ENCODE measurements around the gene GLP2R. TPM values are rescaled to one million over a fixed set of nuclear protein-coding genes. Genes with fewer than 3 reads are reported as not detected.

GLP2R gene
- total and polyA plus RNA-seq, 2 of the 13 experiments (the other 11 are each of a cell fraction or from before 2014, with no cell fraction given) = 0.65 to 1.4 TPM

DNA sequence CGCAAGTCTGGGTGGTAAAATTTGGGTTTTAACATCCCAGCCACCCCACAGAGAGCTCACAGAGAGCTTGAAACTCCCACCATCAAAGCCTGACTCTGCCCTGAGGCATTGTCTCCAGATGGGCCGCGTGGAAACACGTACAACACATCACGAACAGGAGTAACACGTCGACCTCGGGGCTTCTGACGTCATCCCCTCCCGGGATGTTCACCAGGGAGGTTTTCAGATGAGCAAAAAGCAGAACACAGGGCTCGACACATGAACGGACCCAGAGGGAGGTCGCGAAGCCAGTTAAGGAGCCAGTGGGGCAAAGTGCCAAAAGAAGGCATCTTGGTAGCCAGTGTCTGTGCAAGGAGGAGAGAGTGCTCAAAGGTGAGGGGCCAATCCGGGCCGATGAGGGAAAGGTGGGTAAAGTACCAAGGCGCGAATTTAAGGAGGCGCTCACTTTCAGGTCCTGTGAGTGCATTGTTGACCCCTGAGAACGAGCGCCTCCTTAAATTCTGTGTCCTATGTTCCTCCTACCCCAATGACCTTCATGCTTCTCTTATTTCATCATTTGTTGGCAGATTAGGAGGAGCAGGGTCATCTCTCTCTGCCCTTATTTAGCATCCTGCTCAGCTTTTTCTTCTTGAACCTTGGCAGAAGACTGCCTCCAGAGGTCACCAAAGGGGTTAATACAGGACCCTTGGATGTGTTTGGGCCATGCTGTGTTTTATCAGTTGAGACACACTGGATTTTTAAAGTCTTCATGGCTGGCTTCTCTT lies 73.7 kb downstream of the GLP2R start:
- H2AFZ ChIP-seq (ENCODE audit: low read length) = no peak overlapping the region
- ChIA-PET POLR2A (no interaction called here), CTCF (ENCODE audit: low intra/inter-chr PET ratio, low total read pairs) (no interaction called here)
- no TSS peak for BruUV-seq (replicated peaks)
- DNase-seq (ENCODE audit: low spot score) = no peak
- TF ChIP-seq, protein P1, sequence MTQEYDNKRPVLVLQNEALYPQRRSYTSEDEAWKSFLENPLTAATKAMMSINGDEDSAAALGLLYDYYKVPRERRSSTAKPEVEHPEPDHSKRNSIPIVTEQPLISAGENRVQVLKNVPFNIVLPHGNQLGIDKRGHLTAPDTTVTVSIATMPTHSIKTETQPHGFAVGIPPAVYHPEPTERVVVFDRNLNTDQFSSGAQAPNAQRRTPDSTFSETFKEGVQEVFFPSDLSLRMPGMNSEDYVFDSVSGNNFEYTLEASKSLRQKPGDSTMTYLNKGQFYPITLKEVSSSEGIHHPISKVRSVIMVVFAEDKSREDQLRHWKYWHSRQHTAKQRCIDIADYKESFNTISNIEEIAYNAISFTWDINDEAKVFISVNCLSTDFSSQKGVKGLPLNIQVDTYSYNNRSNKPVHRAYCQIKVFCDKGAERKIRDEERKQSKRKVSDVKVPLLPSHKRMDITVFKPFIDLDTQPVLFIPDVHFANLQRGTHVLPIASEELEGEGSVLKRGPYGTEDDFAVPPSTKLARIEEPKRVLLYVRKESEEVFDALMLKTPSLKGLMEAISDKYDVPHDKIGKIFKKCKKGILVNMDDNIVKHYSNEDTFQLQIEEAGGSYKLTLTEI (CRISPR knock-in tag; conservative IDR thresholded peaks at IDR 0.05) = no peak
- peak; percentile 86 for TF ChIP-seq ATF7 (IDR thresholded peaks at IDR 0.05)
- TF ChIP-seq ATF7 (CRISPR knock-in tag; IDR thresholded peaks at IDR 0.05) = no peak
- TF ChIP-seq CREB1 (IDR thresholded peaks at IDR 0.05) = peak; percentile 93
- no peak for TF ChIP-seq CREB1 (CRISPR knock-in tag; IDR thresholded peaks at IDR 0.05)
- no peak for TF ChIP-seq SP2 (CRISPR knock-in tag; IDR thresholded peaks at IDR 0.05)
- H3K9me3 ChIP-seq (ENCODE audit: low read length) = no peaks in the 10 kb centered on the region
- no peak overlapping the region for H3K4me3 ChIP-seq (replicated peaks in 1 of 3; ENCODE audit: insufficient read depth in 1 of 3, low read depth in 2 of 3, low read length in 3 of 3)
- in situ Hi-C loops (cut with HindIII; ENCODE audit: extremely low pct_ligation_motif_present, low pct_unique_long_range_greater_than_20kb) = no loop called here
- H3K9ac ChIP-seq (ENCODE audit: insufficient read depth, low read depth, low read length) = no peak overlapping the region
- no peak overlapping the region for H3K4me2 ChIP-seq (ENCODE audit: low read depth, low read length)
- H4K20me1 ChIP-seq (ENCODE audit: insufficient read depth, low read length) = no peaks in the 10 kb centered on the region
- H3K4me1 ChIP-seq (ENCODE audit: insufficient read depth, low read length) = no peaks in the 10 kb centered on the region
- no peak overlapping the region for H3K27ac ChIP-seq (ENCODE audit: extremely low read length, insufficient read depth, low read length)
- no peak for ATAC-seq
- FAIRE-seq = no peak
- WGBS (ENCODE audit: low lambda C conversion rate) = 27% methylated on average over 21 of the region's 21 CpGs
- H3K27me3 ChIP-seq (ENCODE audit: control insufficient read depth in 1 of 2, insufficient read depth in 2 of 2, low read length in 2 of 2) = peaks cover 0 to 16% of the 10 kb centered on the region in 2 experiments; a peak in 3 of 5 replicates
- intact Hi-C loops (cut with micrococcal nuclease; ENCODE audit: unreplicated experiment) = no loop called here
- no peaks in the 10 kb centered on the region for H3K79me2 ChIP-seq (ENCODE audit: insufficient read depth, low read length)
- H3K36me3 ChIP-seq (replicated peaks in 1 of 2; ENCODE audit: control insufficient read depth in 1 of 2, insufficient read depth in 2 of 2, low read length in 2 of 2) = no peaks in the 10 kb centered on the region

DNA sequence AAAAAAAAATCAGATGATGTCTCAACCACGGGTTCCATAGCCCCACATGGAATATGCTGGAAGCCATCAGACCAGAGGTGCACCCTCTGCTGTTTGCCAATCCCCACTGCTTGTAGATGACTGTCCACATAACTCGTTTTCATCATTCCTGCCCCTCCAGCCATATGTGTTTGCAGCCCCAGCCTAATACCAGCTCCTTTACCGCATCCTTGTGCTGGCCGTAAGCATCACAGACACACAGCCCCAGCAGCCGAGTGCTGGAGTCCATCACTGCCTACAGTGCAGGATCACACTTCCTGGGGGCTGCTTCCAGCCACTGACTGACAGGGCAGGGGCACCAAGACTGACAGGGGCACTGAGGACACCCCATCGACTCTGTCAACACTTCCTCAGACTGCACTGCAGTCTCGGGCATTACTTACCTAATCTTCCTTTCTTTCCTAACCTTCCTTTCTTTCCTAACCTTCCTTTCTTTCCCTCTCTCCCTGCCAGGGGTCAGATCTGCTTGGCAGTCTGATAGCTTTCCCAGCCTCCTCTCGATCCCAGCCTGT lies 74.4 kb downstream of the GLP2R start:
- no peaks in the 10 kb centered on the region for H3K4me1 ChIP-seq (ENCODE audit: insufficient read depth, low read length)
- H3K4me2 ChIP-seq (ENCODE audit: low read depth, low read length) = no peak overlapping the region
- no peak overlapping the region for H3K27ac ChIP-seq (ENCODE audit: extremely low read length, insufficient read depth, low read length)
- H4K20me1 ChIP-seq (ENCODE audit: insufficient read depth, low read length) = no peaks in the 10 kb centered on the region
- in situ Hi-C loops (cut with HindIII; ENCODE audit: extremely low pct_ligation_motif_present, low pct_unique_long_range_greater_than_20kb) = no loop called here
- TF ChIP-seq ARHGAP35 (CRISPR knock-in tag; IDR thresholded peaks at IDR 0.05; ENCODE audit: borderline replicate concordance) (no peak), SETDB1 (CRISPR knock-in tag; IDR thresholded peaks at IDR 0.05; ENCODE audit: borderline replicate concordance) (no peak), ELF4 (CRISPR knock-in tag; IDR thresholded peaks at IDR 0.05; ENCODE audit: borderline replicate concordance) (no peak), TRIM24 (CRISPR knock-in tag; IDR thresholded peaks at IDR 0.05) (no peak)
- no peaks in the 10 kb centered on the region for H3K9me3 ChIP-seq (ENCODE audit: low read length)
- FAIRE-seq = no peak
- DNase-seq (ENCODE audit: low spot score) = no peak
- H2AFZ ChIP-seq (ENCODE audit: low read length) = no peak overlapping the region
- BruUV-seq (replicated peaks) = no TSS peak
- no peaks in the 10 kb centered on the region for H3K79me2 ChIP-seq (ENCODE audit: insufficient read depth, low read length)
- ChIA-PET CTCF (ENCODE audit: low intra/inter-chr PET ratio, low total read pairs) (no interaction called here), POLR2A (no interaction called here)
- no peak overlapping the region for H3K4me3 ChIP-seq (replicated peaks in 1 of 3; ENCODE audit: insufficient read depth in 1 of 3, low read depth in 2 of 3, low read length in 3 of 3)
- intact Hi-C loops (cut with micrococcal nuclease; ENCODE audit: unreplicated experiment) = no loop called here
- H3K36me3 ChIP-seq (replicated peaks in 1 of 2; ENCODE audit: control insufficient read depth in 1 of 2, insufficient read depth in 2 of 2, low read length in 2 of 2) = no peaks in the 10 kb centered on the region
- no peak overlapping the region for H3K9ac ChIP-seq (ENCODE audit: insufficient read depth, low read depth, low read length)
- ATAC-seq = no peak
- H3K27me3 ChIP-seq (ENCODE audit: control insufficient read depth in 1 of 2, insufficient read depth in 2 of 2, low read length in 2 of 2) = peaks cover 0 to 16% of the 10 kb centered on the region in 2 experiments; a peak in 3 of 5 replicates
- under 1% methylated on average over 5 of the region's 8 CpGs for WGBS (ENCODE audit: low lambda C conversion rate)
